ENCODE results near the gene CETN3. TPM values are rescaled to one million over a fixed set of nuclear protein-coding genes. Genes with fewer than 3 reads are reported as not detected.

The CETN3 gene
- total RNA-seq: 16.1 and 27.8 TPM in 2 replicates

DNA sequence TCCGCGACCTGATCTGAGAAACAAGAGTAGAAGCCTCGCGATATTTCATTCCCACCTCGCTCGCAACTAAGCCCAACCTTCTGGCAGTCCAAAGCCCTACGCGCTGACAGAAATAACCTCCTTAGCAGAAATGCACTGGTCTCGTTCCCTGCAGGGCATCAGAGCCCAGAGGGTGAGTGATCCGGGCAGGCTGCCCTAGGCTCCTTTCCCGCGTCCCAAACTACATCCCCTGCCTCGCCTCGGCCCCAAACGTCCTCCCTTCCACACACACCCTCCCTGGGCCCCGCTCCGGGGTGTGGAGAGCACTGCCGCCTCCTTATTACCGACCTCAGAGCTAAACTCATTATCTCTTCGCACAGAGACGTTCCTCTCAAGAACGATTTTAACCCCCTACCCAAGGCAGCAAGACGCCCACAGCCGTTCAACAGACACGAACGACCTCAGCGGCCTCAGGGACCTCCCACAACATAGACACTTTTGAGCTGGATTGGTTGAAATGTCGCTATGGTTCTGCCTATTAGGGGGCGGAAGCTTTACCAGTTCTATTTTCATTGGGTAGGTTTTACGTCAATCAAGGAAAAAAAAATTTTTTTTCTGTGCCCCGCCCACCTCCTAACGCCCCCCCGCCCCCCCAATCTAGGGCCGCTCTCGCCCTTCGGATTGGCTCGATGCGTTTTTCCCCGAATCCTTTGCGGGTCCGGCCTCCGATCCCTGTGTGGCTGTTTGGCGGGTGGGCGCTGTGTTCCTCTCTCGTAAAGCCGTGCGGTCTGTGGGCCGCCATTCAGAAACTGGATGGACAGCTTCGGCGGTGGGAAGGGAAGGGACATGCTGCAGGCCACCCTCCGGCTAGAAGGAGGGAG is at the start of gene CETN3:
Gene CETN3 (minus strand): TSS at position 439 of the 860 bp plus-strand sequence. CDS start 95 bp downstream, at position 344.
- H3K4me3 ChIP-seq (ENCODE audit: low read depth, low read length): peak within 1 kb of the TSS; percentile 95
- TF ChIP-seq, protein P1, sequence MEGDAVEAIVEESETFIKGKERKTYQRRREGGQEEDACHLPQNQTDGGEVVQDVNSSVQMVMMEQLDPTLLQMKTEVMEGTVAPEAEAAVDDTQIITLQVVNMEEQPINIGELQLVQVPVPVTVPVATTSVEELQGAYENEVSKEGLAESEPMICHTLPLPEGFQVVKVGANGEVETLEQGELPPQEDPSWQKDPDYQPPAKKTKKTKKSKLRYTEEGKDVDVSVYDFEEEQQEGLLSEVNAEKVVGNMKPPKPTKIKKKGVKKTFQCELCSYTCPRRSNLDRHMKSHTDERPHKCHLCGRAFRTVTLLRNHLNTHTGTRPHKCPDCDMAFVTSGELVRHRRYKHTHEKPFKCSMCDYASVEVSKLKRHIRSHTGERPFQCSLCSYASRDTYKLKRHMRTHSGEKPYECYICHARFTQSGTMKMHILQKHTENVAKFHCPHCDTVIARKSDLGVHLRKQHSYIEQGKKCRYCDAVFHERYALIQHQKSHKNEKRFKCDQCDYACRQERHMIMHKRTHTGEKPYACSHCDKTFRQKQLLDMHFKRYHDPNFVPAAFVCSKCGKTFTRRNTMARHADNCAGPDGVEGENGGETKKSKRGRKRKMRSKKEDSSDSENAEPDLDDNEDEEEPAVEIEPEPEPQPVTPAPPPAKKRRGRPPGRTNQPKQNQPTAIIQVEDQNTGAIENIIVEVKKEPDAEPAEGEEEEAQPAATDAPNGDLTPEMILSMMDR (conservative IDR thresholded peaks at IDR 0.05; ENCODE audit: low read depth, low read length): no peak
- DNase-seq (ENCODE audit: low read depth): peak; percentile 90

DNA sequence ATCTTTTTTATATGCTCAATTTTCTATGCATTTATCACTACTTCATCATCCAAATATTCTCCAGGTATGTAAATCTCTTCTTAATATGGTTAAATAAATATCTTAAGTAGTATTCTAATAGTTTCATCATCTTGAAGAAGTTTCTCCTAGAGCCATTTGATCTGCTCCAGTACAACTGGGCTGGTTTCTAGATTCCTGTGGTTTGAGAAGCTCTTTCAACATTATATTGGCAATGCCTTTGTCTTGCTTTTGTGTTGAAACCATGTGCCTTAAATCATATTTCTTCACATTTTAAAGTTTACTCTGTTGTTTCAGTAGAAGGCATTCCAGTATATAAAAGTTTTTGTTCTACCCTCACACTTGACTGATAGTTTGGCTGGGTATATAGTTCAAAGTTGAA is 37.4 kb upstream of the CETN3 start:
- TF ChIP-seq, protein P1 (conservative IDR thresholded peaks at IDR 0.05; ENCODE audit: low read depth, low read length): no peak
- DNase-seq (ENCODE audit: low read depth): no peak

DNA sequence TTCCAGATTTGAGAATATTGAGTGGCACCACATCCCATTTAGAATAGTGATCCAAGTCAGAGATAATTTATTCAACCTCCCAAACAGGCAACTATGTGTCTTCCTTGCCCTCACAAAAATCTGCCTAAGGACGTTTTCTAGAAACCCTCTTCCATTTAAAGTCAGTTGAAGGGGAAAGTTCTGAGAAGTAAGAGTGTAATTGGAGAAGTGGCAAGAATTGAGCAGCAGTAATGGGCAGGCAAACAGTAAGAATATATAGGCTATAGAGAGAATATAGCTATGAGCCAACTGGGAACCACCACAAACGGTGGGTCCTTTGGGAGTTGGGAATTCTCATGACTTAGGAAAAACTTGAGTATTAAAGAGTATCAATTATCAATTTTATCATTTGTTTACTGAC is 31.1 kb upstream of the CETN3 start:
- H3K4me3 ChIP-seq (ENCODE audit: low read depth, low read length): no peak overlapping the region
- DNase-seq (ENCODE audit: low read depth): no peak
- TF ChIP-seq, protein P1 (conservative IDR thresholded peaks at IDR 0.05; ENCODE audit: low read depth, low read length): no peak

More for the DNA sequence above, 37.4 kb upstream of the CETN3 start:
- no peak overlapping the region for H3K4me3 ChIP-seq (ENCODE audit: low read depth, low read length)

DNA sequence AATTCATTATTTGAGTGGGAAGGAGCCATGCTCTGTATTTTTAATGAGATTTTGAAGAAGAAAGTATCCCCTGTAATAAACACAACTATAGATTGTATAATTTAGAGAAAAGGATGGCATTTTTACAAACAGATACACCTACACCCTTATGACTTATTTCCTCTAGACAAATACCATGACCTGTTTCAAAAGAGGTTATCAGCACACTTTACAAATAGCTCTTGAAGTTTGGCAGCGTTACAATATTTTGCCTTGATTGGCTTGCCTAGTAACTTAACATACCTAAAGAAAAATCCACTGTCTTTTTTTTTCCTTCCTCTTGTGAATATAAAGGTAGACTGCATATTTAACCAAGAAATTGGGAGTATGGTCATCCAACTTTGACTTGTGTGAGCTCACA is 28.5 kb upstream of the CETN3 start:
- no peak overlapping the region for H3K4me3 ChIP-seq (ENCODE audit: low read depth, low read length)
- TF ChIP-seq, protein P1 (conservative IDR thresholded peaks at IDR 0.05; ENCODE audit: low read depth, low read length): no peak
- no peak for DNase-seq (ENCODE audit: low read depth)

DNA sequence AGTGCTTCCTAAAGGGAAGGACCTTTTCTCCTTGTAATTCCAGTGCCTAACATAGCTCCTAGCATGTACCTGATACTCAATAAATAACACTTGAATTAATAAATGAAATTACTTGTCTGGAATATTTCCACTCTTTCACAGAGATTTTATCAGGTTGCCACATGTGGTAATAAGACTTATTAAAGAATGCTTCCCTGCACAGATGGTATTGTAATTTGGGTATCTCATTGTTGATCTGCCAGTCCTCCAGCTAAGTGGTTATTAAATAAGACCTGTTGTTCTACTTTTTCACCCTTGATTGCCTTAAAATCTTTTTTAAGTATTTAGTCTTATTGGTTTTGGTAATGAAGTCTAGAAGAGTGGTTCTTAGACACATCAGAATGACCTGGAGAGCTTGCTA is 28.1 kb upstream of the CETN3 start:
- TF ChIP-seq, protein P1 (conservative IDR thresholded peaks at IDR 0.05; ENCODE audit: low read depth, low read length): no peak
- no peak for DNase-seq (ENCODE audit: low read depth)

DNA sequence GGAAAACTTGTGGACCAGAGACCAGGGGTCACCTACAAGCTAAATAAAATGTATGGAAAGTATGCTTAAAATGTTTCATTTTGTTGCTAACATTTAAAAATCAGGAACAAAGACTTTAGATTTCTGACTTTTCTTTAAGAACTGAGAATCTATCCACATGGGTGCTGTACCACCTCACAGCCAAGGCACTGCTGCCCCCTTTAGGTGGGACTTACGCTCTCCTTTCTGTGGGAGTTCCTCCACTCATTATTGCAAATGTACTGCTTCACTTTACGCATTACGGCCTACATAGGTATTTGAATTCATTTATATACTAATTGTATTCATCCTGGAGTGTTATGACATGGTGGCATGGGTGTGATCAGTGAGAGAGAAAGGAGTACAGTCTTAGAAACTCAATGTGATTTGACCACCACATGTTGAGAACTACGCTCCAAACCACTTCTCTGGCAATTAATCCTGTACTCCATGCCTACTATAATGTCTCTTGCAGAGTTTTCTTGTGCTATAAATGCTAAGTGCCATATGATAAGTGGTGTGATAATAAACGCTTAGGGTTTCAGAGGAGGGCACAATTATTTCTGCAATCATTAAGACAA is 24.7 kb upstream of the CETN3 start:
- TF ChIP-seq, protein P1 (conservative IDR thresholded peaks at IDR 0.05; ENCODE audit: low read depth, low read length): peak; percentile 85
- DNase-seq (ENCODE audit: low read depth): no peak
- no peak overlapping the region for H3K4me3 ChIP-seq (ENCODE audit: low read depth, low read length)

More for the DNA sequence above, 28.1 kb upstream of the CETN3 start:
- H3K4me3 ChIP-seq (ENCODE audit: low read depth, low read length): no peak overlapping the region
